NCI-H2171 (cell line): ENCODE data around the gene DDX50.
"Not testable (repeated sequence)": the region's sequence is repeated elsewhere in the genome, so short reads cannot be mapped to it uniquely, and the experiment has no call there.

Experiments used
- DNase-seq: peaks from one replicate; lab custom pipeline; 2025; lab: John Stamatoyannopoulos, UW

The DDX50 gene

GRCh38 chr10:68901105-68901927, at the start of gene DDX50:
DDX50 (plus strand) TSS chr10:68901315; CDS start chr10:68901385, 70 bp downstream.
- peak; percentile 96 for DNase-seq

- no peak for DNase-seq
Observed at GRCh38 chr10:68856352-68856751, 44.8 kb upstream of the DDX50 start.

- no peak for DNase-seq
Observed at GRCh38 chr10:68857005-68857404, 44.1 kb upstream of the DDX50 start.

- no peak for DNase-seq
Observed at GRCh38 chr10:68861253-68861652, 39.9 kb upstream of the DDX50 start.

GRCh38 chr10:68864611-68865010, 36.5 kb upstream of the DDX50 start:
- no peak for DNase-seq

GRCh38 chr10:68868173-68868572, 32.9 kb upstream of the DDX50 start:
- DNase-seq: not testable (repeated sequence)

GRCh38 chr10:68869623-68870022, 31.5 kb upstream of the DDX50 start:
- no peak for DNase-seq

GRCh38 chr10:68870061-68870460, 31.1 kb upstream of the DDX50 start:
- no peak for DNase-seq

- no peak for DNase-seq
Observed at GRCh38 chr10:68870545-68871104, 30.5 kb upstream of the DDX50 start.

GRCh38 chr10:68871105-68871711, 29.9 kb upstream of the DDX50 start:
- DNase-seq: peak; percentile 11

- DNase-seq: peak; percentile 88
Observed at GRCh38 chr10:68871731-68872342, 29.3 kb upstream of the DDX50 start.

GRCh38 chr10:68876246-68877138, 24.6 kb upstream of the DDX50 start:
- DNase-seq: no peak

GRCh38 chr10:68877482-68878110, 23.5 kb upstream of the DDX50 start:
- DNase-seq: no peak

- no peak for DNase-seq
Observed at GRCh38 chr10:68878496-68878895, 22.6 kb upstream of the DDX50 start.

GRCh38 chr10:68879628-68880027, 21.5 kb upstream of the DDX50 start:
- DNase-seq: no peak

GRCh38 chr10:68880181-68880580, 20.9 kb upstream of the DDX50 start:
- no peak for DNase-seq

GRCh38 chr10:68895041-68895440, 6.1 kb upstream of the DDX50 start:
- DNase-seq: no peak

GRCh38 chr10:68897336-68897741, 3.8 kb upstream of the DDX50 start:
- DNase-seq: peak; percentile 46

- DNase-seq: no peak
Observed at GRCh38 chr10:68899186-68899745, 1.8 kb upstream of the DDX50 start.

- DNase-seq: no peak
Observed at GRCh38 chr10:68900427-68901104, 549 bp upstream of the DDX50 start.
